Fibroblast of villous mesenchyme (primary cell): ENCODE measurements around the gene NRXN3. TPM values are rescaled to one million over a fixed set of nuclear protein-coding genes. Genes with fewer than 3 reads are reported as not detected.

Experiments used
- DNase-seq: peaks from one replicate; pipeline ENCODE4 v3.0.0-alpha.2; 2010; ENCODE audit warnings: low read depth
- H3K4me3 ChIP-seq: 2 replicates; pipeline ENCODE4 v1.5.1; 2011; ENCODE audit warnings: low read depth, mild to moderate bottlenecking, low read length
- CTCF ChIP-seq: IDR thresholded peaks from 2 replicates; pipeline ENCODE4 v1.5.1; 2012; ENCODE audit warnings: low read depth, mild to moderate bottlenecking, low read length; ENCODE audit not compliant: insufficient read depth
- total RNA-seq: library from RNA; depleted of rRNA; stranded (reverse); fragments of >200 nt; gene quantifications from 2 replicates; pipeline ENCODE4 v1.2.3, GENCODE V29; 2012

Gene NRXN3
- total RNA-seq, 1 donor: 7.3 TPM

- H3K4me3 ChIP-seq: no peak overlapping the region
- DNase-seq: no peak
- no peak for TF ChIP-seq CTCF
Measured at GRCh38 chr14:78666336-78667056, 496.3 kb downstream of the NRXN3 start.

- TF ChIP-seq CTCF: no peak
- DNase-seq: no peak
- H3K4me3 ChIP-seq: no peak overlapping the region
Measured at GRCh38 chr14:78667141-78667540, 497.0 kb downstream of the NRXN3 start.

- DNase-seq: no peak
- no peak overlapping the region for H3K4me3 ChIP-seq
- no peak for TF ChIP-seq CTCF
Measured at GRCh38 chr14:78673845-78674244, 503.7 kb downstream of the NRXN3 start.

- no peak overlapping the region for H3K4me3 ChIP-seq
- DNase-seq: no peak
- no peak for TF ChIP-seq CTCF
Measured at GRCh38 chr14:78674820-78675219, 504.6 kb downstream of the NRXN3 start.

GRCh38 chr14:78683206-78683605 lies 513.0 kb downstream of the NRXN3 start:
- no peak for DNase-seq
- TF ChIP-seq CTCF: no peak

GRCh38 chr14:78683981-78684380 lies 513.8 kb downstream of the NRXN3 start:
- no peak overlapping the region for H3K4me3 ChIP-seq
- no peak for DNase-seq
- no peak for TF ChIP-seq CTCF

More at GRCh38 chr14:78683206-78683605, 513.0 kb downstream of the NRXN3 start:
- H3K4me3 ChIP-seq: no peak overlapping the region

GRCh38 chr14:78688503-78688902 lies 518.3 kb downstream of the NRXN3 start:
- TF ChIP-seq CTCF: no peak
- DNase-seq: no peak
- H3K4me3 ChIP-seq: no peak overlapping the region
